PFSK-1 (cell line): ENCODE measurements around the gene MUC5AC.

Source experiments
- FOXP2 ChIP-seq: optimal IDR thresholded peaks from 2 replicates; pipeline ENCODE3; 2011; ENCODE audit warnings: borderline replicate concordance, control low read depth, inconsistent platforms; ENCODE audit not compliant: insufficient read depth; ENCODE audit errors: extremely low read length, extremely low read depth
- POLR2AphosphoS5 ChIP-seq: IDR thresholded peaks from 2 replicates; pipeline ENCODE4 v1.6.1; 2012; ENCODE audit warnings: low read depth, mild to moderate bottlenecking, control low read depth, low read length, moderate library complexity
- SIN3A ChIP-seq: IDR thresholded peaks from 2 replicates; pipeline ENCODE4 v1.6.1; 2012; ENCODE audit warnings: mild to moderate bottlenecking, low read length, moderate library complexity, borderline replicate concordance; ENCODE audit not compliant: insufficient read depth
- TAF1 ChIP-seq: IDR thresholded peaks from 2 replicates; pipeline ENCODE4 v1.6.1; 2012; ENCODE audit warnings: low read length, control low read depth, borderline replicate concordance; ENCODE audit not compliant: insufficient read depth
- TF ChIP-seq, protein P1 (sequence below), 2 experiments: IDR thresholded peaks; 2 replicates each; pipeline versions ENCODE4 v1.6.1 to v1.8.0; 2011 to 2012; ENCODE audit warnings: low read depth in 2 of 2, low read length in 2 of 2, control low read depth in 1 of 2, inconsistent platforms in 1 of 2, mild to moderate bottlenecking in 1 of 2, moderate library complexity in 1 of 2; ENCODE audit not compliant: insufficient read depth in 1 of 2

Gene MUC5AC

DNA sequence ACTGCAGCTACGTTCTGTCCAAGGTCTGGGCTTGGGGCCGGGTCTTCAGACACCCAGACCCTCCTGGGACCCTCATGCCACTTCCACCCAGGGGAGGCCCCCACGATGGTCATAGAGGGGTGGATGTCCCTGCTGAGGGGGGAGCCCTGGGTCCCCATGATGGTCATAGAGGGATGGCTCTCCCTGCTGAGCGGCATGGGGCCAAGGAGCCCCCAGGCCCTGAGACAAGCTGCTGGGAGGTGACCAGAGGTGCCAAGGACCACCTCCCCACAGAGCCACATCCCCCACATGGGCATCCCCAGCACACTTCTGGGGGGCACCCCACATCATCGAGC is 72.3 kb downstream of the MUC5AC start:
- TF ChIP-seq FOXP2: no peak
- TF ChIP-seq POLR2AphosphoS5: no peak
- no peak for TF ChIP-seq TAF1

DNA sequence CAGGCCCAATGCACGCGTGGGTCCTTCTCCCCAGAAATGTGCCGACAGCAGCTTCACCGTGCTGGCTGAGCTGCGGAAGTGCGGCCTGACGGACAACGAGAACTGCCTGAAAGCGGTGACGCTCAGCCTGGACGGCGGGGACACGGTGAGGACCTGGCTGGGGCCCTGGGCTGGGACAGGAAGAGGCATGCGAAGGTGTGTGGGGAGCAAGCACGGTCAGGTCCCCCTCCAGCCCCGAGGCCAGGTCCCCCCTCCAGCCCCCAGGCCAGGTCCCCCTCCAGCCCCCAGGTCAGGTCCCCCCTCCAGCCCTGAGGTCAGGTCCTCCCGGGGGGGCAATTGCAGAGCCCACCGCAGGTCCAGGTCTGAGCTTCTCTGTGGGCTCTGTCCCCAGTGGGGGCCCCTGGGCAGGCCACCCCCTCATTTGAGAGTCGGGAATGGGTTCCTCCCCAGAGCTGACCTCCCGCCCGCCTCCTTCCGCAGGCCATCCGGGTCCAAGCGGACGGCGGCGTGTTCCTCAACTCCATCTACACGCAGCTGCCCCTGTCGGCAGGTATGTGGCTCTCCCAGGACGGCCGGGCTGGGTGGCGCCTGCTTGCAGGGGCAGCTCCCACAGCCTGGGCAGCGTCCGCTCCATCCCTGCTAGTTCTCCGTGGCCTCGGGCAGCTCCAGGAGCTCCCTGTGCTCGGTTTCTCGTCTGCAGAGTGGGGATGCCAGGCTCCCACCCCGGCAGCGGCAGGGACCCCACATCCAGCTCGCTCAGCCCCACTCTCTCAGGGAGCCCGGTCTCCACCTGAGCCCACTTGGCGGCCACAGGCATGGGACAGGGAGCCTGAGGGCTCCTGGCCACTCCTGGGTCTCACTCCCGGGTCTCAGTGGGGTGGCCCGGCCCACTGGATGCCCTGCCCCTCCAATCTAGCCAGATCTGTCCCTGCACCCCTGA is 73.0 kb downstream of the MUC5AC start:
- no peak for TF ChIP-seq FOXP2
- TF ChIP-seq TAF1: no peak
- TF ChIP-seq, protein P1, sequence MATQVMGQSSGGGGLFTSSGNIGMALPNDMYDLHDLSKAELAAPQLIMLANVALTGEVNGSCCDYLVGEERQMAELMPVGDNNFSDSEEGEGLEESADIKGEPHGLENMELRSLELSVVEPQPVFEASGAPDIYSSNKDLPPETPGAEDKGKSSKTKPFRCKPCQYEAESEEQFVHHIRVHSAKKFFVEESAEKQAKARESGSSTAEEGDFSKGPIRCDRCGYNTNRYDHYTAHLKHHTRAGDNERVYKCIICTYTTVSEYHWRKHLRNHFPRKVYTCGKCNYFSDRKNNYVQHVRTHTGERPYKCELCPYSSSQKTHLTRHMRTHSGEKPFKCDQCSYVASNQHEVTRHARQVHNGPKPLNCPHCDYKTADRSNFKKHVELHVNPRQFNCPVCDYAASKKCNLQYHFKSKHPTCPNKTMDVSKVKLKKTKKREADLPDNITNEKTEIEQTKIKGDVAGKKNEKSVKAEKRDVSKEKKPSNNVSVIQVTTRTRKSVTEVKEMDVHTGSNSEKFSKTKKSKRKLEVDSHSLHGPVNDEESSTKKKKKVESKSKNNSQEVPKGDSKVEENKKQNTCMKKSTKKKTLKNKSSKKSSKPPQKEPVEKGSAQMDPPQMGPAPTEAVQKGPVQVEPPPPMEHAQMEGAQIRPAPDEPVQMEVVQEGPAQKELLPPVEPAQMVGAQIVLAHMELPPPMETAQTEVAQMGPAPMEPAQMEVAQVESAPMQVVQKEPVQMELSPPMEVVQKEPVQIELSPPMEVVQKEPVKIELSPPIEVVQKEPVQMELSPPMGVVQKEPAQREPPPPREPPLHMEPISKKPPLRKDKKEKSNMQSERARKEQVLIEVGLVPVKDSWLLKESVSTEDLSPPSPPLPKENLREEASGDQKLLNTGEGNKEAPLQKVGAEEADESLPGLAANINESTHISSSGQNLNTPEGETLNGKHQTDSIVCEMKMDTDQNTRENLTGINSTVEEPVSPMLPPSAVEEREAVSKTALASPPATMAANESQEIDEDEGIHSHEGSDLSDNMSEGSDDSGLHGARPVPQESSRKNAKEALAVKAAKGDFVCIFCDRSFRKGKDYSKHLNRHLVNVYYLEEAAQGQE (IDR thresholded peaks at IDR 0.05; ENCODE audit: insufficient read depth in 1 of 2, low read depth in 2 of 2, low read length in 2 of 2): no peak
- TF ChIP-seq SIN3A: no peak
- TF ChIP-seq POLR2AphosphoS5: no peak

DNA sequence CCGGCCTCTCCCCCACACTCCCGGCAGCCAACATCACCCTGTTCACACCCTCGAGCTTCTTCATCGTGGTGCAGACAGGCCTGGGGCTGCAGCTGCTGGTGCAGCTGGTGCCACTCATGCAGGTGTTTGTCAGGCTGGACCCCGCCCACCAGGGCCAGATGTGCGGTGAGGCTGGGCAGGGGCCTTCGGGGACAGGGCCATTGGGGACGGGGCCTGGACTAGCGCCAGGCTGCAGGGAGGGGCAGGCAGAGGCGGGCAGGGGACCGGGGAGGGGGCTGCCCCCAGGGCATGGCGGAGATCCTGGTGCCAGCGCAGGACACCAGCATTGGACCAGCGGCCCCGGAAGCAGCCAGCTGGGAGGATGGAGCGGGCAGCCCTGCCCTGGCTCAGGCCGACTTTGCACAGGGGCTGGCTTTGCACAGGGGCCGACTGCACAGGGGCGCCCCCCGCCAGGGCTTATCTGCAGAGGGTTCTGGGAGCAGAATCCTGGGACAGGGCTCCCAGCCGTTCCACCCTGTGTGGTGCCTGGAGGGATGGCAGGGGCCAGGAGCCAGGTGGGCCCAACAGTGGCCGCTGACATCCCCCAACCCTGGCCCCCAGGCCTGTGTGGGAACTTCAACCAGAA is 73.8 kb downstream of the MUC5AC start:
- no peak for TF ChIP-seq FOXP2
- TF ChIP-seq POLR2AphosphoS5: no peak

DNA sequence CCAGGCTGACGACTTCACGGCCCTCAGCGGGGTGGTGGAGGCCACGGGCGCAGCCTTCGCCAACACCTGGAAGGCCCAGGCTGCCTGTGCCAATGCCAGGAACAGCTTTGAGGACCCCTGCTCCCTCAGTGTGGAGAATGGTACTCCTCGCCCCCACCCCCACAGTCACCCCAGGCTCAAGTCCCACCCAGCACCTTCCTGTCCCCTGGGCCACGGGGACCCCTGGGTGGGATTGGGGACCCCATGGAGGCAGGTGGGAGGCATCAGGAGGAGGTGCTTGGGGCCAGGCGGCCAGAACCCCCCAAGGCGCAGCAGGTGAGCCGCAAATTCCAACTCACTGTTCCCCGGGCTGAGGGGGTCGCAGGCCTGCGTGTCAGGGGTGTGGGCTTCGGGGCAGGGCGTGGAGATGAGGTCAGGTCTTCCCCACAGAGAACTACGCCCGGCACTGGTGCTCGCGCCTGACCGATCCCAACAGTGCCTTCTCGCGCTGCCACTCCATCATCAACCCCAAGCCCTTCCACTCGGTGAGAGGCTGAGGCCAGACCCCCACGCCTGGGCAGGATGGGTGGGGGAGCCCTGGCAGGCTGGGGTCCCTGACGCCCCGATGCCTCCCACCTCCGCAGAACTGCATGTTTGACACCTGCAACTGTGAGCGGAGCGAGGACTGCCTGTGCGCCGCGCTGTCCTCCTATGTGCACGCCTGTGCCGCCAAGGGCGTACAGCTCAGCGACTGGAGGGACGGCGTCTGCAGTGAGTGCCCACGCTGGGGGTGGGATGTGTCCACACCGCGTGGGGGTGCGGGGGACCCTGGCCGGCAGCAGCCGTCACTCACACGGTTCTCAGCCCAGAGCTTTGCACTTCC is 74.5 kb downstream of the MUC5AC start:
- no peak for TF ChIP-seq TAF1
- TF ChIP-seq, protein P1 (IDR thresholded peaks at IDR 0.05; ENCODE audit: insufficient read depth in 1 of 2, low read depth in 2 of 2, low read length in 2 of 2): no peak
- no peak for TF ChIP-seq SIN3A
- no peak for TF ChIP-seq FOXP2
- TF ChIP-seq POLR2AphosphoS5: no peak

DNA sequence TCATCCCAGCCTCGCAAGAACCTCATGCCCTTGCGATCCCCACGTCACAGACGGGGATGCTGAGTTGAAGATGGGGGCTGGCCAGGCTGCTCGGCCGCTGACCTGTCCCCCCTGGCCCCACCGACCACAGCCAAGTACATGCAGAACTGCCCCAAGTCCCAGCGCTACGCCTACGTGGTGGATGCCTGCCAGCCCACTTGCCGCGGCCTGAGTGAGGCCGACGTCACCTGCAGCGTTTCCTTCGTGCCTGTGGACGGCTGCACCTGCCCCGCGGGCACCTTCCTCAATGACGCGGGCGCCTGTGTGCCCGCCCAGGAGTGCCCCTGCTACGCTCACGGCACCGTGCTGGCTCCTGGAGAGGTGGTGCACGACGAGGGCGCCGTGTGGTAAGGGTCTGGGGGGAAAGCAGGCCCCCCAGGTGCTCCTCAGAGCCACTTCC is 75.1 kb downstream of the MUC5AC start:
- TF ChIP-seq SIN3A (no peak), POLR2AphosphoS5 (no peak)
- TF ChIP-seq, protein P1 (IDR thresholded peaks at IDR 0.05; ENCODE audit: insufficient read depth in 1 of 2, low read depth in 2 of 2, low read length in 2 of 2): no peak
